T-helper 1 cell (primary cell): Measurements from ENCODE around the gene RPL34.
"Not testable (repeated sequence)": the region's sequence is repeated elsewhere in the genome, so short reads cannot be mapped to it uniquely, and the experiment has no call there.

Experiments
- DNase-seq, 5 donors: peaks; one replicate each; pipeline ENCODE4 v3.0.0-alpha.2; 2012 to 2020
- total RNA-seq, 4 donors: gene quantifications; one replicate each; lab custom pipeline; 2026; lab: John Stamatoyannopoulos, UW

Gene RPL34
- total RNA-seq: 740 to 1,008 (median 902) reads per million in 4 donors

DNA sequence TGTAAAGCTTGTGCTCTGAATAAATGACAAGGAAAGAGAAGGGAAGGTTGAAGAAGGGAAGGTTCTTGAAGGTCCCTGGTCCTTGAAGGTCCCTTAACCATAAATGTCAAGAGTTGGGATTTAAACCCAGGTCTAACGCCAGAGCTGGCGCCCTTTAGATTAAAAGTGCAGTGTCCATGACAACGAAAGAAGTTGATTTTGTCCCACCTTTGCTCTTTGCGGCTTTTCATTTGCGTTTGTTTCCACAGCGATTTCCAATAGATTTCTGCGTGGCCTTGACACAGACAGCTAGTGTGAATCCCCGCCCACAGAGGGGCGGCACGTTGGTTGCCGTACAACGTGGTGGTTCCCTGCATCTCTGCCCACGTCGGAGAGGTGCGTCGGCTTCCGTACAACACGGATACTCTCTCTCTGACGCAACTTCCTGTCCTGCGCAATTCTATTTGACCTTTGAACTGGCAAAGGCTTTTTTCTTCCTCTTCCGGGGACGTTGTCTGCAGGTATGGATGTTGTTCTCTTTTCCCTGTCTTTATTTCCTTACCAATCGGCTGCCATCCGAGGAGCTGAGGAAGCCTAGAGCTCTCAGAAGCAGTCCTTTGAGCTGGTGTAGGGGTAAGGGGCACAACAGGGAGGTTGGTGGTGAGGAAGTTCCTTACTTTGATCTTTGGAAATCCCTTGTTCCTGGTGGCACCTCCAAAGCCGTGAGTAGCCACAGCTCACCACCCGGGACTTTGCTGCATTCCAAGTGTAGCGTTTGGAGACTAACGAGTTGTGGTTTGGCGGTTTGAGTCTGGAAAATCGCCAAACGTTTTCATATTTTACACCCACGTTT is at the start of gene RPL34:
TSS of gene RPL34 (plus strand) at position 476 of the 832 bp plus-strand sequence. CDS start 1,384 bp downstream, outside the sequence.
- DNase-seq: peak; percentile 92 to 98 (median 96)

DNA sequence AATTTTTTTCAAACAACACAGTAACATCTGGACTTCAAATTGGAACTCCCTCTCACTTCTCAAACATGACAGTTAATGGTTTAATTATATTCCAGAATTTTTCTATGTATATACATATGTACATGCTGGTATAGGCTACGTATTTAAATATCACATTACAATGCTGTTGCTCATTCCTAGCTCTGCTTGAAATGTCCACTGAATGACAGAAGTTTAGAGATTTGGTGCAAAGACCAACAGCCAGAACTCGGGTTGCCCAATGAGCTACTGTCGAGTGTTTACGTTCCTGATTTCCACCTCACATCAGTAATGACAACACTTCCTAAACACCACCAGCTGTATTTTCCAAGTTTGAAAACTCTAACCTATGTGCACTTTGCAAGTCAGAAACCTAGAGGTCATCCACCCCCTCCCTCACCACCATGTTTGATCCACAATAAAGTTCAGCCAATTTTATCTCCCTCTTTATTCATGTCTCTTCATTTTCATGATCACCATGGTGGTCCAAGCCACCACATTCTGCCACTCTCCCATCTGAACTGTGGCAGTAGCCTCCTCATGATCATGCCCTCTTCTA is 49.3 kb upstream of the RPL34 start:
- no peak for DNase-seq

DNA sequence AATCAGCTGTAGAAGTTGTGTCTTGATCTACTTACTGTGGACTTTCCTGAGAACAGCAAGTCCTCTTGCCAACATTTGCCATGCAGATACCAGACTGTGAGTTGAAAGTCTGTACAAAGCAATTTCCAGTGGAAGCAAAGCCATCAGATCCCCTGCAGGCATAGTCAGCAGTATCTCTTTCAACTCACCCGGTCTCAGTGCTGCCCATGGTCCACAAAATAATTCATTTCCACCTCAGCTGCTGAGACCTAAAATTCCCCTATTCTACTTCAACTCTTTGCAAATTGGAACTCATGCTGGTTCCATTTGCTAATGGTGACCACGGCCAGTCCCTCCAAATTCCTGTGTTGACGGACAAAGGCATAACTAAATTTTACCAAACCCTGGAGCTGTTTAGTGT is 46.0 kb upstream of the RPL34 start:
- DNase-seq: no peak

DNA sequence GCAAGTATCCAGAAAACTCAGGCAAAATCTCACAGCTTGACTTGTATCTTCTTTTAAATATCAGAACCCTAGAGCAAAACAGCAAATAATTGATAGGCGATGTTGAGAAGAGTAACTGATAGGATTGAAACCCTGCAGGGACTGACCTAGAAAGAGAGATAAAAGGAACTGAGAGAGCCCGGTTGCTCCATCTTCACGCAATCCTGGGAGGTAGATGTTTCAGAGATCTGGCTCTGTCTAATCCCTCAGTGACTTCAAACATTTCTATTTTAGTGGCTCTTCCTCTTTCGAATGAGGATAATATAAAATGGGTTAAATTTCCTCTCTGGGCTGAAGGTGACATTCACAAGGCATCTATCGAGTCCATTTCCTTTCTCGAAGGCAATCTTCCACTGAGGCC is 39.3 kb upstream of the RPL34 start:
- DNase-seq: no peak

DNA sequence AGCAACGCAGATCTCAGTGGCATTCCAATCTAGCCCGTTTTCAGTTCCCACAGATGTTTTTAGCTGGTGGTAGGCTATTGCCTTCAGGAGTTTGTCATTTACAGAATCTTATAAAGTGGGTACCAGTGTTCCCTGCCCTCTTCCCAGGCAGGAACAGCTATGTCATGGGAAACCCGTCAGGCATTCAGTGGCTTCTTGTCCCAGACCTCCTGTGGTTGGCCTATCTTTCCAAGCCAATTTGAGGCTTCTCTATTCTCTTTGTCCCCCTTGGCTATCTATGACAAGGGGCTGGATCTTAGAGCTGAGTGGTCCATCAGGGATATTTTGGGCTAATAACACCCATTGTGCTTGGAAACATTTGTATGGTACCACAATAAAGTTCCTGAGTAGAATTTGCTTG is 33.6 kb upstream of the RPL34 start:
- no peak for DNase-seq

DNA sequence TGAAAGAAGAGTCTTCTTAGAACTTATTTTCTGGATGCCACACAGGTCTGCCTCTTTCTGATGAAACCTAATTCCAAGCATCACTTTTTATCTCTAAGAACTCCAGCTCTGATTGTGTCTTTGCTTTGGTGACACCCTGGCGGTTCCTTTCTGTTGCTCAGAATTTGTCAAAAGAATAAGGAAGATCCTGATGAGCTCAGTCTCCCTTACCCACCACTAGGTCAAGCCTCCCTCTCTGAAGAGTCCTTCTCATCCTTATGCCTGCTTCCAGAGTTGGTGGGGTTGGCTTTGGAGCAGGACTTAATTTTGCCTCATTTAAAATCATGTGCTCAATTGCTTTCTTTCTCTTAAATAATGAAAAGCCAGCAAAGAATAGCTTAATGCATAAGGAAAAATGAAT is 31.5 kb upstream of the RPL34 start:
- DNase-seq: no peak

DNA sequence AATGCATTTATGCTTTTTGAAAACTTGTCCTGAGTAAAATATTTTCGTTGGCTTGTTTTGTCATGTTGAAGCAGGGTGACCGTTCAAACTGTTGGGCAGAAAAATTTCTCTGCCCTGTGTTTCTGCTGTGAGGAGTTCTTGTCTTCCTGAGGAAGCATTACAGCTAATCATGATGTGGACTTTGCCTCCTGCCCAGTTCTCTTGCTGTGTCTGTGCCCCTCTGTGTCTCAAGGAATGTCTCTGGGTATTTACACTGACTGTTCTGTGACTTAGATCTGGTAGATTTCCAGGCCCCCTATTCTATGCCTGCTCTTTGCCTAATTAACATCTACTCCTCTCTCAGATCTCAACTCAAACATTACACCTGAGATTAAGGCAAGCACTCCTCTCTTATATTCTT is 30.4 kb upstream of the RPL34 start:
- no peak for DNase-seq

DNA sequence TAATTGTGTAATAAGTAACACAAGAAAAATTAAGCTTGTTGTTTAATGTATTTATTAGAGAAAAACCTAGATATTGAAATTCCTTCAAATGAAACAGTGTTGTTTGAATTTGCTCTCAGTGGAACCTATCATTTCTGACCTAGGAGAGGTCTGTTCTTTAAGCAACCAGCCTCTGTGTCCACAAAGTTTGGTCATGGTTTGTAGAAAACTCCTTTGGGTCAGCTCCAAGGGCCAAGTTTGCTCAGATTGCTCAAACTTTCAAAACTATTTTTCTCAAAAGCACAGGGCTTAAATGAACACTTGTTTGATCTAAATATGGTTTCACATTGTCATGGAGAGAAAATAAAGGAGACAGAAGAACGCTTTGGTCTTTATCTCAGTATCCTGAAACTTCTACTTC is 29.6 kb upstream of the RPL34 start:
- no peak for DNase-seq

DNA sequence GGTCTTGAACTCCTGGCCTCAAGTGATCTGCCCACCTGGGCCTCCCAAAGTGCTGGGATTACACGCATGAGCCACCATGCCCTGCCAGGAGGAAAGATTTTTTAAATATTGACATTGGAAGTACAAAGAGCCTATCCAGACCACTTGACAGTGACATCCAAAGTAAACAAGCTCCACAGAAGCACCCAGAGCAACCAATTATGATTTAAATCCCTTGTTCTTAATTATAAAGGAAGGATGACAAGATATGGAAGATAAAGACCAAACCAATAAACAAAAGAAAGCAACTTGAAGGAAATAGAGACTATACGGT is 27.7 kb upstream of the RPL34 start:
- no peak for DNase-seq

DNA sequence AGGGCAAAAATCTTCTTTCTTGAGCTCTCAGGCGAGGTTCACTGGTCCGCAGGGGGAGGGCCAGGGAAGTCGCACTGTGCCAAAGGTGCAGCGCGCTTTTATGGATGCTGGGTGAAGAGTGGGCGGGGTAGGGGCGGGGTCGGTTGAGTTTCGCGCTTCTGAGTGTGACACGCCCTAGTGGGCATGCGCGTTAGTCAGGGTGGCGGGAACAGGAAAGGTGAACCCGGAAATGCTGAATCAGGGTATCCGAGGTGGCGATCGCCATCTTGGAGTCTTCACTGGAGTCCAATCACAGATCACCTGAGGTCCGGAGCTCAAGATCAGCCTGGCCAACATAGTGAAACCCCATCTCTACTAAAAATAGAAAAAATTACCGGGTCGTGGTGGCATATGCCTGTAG is 26.1 kb upstream of the RPL34 start:
- DNase-seq: not testable (repeated sequence)

DNA sequence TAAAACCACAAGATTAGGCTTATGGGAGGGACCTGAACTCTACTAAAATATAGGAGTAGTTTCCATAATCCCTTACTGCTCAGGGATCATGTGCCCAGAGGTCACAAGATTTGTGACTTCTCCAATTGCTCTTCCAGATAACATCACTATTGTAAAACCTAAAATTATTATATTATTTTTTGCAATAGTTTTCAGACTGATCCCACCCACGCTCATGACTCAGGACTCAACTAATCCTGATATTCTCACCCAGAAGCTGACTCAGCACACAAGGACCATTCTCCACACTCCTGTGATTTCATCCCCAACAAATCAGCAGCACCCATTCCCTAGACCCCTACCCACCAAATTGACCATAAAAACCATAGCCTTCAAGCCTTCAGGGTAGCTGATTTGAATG is 24.0 kb upstream of the RPL34 start:
- DNase-seq: no peak

DNA sequence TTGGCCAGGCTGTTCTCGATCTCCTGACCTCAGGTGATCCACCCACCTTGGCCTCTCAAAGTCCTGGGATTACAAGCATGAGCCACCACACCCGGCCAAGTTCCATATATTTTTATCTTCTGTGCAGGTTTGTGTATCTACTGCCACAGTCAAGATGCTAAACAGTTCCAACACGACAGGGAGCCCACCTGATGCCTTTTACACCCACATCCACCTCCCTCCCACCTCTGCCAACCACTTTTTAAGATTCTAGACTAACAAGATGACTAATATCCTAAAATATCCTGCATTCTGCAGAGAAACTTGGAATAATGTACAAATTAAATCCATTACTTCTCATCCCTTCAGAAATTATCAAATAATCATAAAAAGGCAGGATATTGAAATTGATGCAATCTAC is 19.3 kb upstream of the RPL34 start:
- DNase-seq: no peak

DNA sequence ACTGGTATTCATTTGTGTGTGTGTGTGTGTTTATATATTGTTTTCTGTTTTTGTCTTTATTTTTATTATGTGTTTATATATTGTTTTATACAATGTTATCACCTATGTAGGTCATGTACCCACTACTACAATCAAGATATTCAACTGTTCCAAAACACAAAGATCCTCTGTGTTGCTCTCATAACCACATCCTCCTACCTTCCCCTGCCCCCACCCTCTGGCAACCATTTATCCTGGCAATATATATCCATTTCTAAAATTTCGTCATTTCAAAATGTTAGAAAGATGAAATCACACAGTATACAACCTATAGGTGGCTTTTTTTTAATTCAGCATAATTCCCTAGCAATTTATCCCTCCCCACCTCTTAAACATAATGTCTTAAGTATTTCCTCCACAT is 18.8 kb upstream of the RPL34 start:
- no peak for DNase-seq

DNA sequence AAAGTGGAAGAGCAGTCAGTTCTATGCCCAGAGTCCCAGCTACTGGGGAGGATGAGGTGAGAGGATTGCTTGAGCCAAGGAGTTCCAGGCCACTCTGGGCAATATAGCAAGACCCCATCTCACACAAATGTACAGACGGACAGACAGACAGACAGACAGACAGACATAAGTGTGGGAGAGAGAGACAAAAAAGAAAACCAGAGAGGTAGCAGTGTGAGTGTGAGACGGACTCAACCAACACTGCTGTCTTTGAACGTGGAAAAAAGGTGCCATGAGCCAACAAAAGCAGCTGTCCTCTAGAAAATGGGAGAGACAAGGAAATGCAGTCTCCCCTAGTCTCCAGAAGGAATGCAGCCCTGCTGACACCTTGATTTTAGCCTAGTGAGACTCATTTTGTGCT is 18.2 kb upstream of the RPL34 start:
- DNase-seq: no peak

DNA sequence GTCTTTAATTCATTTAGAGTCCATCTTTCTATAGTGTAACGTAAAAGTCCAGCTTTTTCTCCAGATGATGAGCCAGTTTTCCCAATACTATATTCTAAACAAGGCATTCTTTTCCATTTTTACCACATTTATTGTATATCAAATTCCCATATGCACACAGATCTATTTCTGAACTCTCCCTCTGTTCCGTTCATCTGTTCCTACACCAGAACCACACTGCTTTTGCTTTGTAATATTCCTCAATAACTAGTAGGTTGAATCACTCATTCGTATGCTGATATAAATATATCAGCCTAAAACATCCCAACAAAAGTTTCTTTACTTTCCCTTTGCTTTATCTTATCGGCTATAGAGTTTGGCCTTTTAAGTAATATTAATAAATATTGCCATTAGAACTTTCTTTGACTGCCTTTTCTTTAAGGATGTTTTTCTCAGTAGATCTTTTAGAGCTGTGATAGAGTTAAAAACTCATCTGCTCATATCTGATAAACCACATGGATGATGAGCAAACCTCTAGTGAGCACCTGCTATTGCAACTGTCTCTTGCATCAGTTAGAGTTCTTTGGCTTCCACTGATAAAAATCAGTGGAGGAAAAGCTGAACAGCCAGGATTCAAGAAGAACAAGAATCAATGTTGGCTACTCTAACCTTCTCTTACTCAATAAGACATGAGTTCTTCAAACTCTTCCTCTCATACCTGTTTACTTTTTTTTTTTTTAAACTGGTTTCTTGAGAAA is 13.1 kb upstream of the RPL34 start:
- DNase-seq: no peak

DNA sequence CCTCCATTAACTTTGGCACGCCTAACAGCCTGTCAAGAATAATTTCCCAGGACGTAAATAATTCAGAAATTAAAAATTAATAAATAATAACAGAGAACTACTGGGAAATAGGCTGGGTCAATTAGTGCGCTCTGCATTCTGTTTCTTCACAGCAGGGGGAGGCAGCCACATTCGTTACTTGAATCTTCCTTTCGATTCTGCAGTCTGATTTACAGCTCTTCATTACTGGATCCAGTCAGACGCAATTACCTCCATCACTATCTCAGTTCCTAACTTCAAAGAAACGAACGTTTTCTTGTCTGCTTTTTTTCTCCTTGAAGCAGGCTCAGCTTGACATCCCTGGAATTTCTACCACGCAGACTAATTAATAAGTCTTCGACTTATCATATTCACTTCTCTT is 9.0 kb upstream of the RPL34 start:
- DNase-seq: no peak

DNA sequence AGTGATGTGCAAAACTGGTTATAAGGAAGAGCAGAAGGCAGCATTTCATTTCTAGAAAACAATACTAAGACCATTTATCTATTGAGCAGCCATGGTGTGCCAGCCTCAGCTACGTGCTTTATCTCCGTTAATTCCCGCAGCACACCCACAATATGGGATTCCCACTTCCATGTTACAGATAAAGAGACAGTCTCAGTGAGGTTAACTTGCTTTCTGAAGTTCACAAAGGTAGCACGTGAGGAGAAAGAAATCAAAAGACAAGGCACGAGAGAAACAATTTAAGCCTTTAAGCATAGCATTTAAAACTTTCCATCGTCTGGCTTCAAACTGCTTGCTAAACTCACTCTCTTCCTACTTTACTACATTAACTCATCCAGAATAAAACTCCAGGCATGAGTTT is 8.0 kb upstream of the RPL34 start:
- DNase-seq: no peak

DNA sequence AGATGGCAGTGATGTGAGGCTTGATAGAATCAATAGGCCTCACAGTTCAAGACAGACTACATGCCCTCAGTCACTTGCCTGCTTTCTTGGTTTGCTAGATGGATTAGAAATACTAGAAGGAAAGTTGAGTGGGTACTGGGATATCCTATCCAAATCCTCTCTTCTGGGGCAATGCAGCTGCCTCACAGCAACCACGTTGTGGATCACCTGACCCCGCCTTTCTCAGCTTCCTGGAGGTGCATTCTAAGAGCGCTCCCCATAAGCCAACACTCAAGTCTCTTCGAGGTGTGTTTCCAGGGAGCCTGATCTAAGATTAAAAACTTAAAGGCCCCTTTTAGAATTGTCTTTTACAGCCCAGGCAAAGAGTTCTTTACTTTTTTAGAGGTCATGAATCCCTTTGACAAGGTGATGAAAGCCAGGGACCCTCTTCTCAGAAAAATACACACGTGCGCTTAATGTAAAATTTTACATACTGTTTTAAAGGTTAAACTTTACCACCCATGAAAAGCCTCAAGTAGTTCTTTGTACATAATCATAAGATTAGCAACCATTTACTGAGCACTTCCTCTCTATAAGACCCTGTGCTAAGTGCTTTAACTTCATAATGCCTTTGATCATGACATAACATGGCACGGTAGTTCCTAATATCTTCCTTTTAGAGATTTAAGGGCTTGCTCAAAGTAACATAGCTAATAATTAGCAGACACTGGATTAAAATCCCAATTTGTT is 840 bp upstream of the RPL34 start:
- DNase-seq: peak in 3 of 5 donors; percentile 4 to 40 (median 32)

DNA sequence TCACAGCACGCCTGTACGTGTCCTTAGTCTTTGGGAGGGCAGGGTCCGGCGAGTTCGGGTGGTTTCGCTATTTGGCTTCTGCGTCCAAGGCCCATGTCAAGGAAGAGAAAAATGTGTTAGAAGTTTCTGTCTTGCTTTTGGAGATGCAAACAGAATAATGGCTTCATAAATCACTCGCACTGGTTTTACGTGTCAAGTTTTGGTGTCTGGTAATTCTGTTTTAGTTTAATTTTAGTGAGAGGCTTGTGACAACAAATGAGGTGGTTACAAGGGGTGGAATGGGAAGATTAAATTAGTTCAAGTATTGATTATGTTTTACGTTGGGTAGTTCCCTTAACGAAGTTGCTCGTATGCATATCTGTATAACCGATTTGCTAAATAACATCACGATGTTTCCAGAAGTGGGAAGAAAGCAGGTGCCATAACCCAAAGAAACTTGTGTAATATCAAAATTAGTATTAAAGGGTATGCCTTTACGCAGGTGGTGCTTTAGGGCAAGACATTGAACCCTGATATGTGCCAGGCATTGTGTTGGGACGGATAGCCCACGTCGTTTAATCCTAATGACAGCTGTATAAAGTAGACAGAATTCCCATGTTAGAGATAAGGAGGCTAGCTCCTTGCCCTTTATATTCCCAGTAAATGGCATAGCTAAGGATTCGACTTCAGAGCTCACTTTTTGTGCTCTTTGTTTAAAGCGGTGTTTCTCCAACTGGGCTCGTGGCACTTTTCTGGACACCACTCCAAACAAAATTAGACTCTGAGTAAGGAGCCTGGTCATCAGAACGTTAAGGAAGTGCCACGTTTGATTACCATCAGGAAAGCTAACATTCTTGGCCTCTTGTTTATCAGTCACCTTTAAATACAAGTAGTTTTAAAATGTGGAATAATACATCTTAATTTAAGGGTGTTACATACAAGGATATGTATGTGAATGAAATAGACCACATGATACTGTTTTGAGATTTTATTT is 843 bp downstream of the RPL34 start:
- DNase-seq: no peak

DNA sequence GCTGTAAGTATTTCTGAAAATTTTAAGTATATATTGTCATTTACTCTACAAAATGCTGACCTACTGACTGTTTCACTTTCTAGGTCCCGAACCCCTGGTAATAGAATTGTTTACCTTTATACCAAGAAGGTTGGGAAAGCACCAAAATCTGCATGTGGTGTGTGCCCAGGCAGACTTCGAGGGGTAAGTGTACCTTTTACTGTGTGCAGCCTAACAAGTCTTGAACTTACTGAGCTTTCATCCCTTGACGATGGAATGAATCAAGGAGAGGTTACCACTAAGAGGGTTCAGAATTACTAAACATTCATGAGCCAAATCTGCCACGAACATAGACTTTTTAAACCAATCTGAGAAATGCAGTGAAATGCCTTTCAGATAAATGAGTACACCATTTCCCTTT is 1.6 kb downstream of the RPL34 start:
- DNase-seq: no peak

DNA sequence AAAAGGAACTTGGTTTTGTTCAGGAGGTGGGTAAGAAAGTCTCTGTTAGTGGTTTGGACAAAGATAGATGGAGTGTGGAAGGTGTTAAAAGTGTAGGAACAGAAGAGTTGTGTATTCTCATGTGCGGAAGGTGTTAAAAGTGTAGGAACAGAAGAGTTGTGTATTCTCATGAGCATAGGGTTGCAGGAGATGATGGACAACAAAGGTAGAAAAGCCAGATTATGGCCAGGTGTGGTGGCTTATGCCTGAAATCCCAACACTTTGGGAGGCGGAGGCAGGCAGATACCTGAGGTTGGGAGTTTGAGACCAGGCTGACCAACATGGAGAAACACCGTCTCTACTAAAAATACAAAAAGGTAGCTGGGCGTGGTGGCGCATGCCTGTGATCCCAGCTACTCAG is 2.5 kb downstream of the RPL34 start:
- no peak for DNase-seq
